CD4-positive, alpha-beta T cell treated with Interleukin-6 at 100 ng/mL for 8 hours (primary cell): ENCODE data around the gene PPM1H.

Experiments
- DNase-seq: peaks from one replicate; pipeline ENCODE4 v3.0.0-alpha.2; 2020; ENCODE audit warnings: mixed read lengths, low spot score

Gene PPM1H

GRCh38 chr12:62604373-62604772, 330.6 kb downstream of the PPM1H start:
- no peak for DNase-seq

- no peak for DNase-seq
Measured at GRCh38 chr12:62603811-62604098, 331.2 kb downstream of the PPM1H start.

GRCh38 chr12:62603061-62603810, 331.7 kb downstream of the PPM1H start:
- peak; percentile 76 for DNase-seq

- peak; percentile 84 for DNase-seq
Measured at GRCh38 chr12:62602255-62603060, 332.5 kb downstream of the PPM1H start.

- no peak for DNase-seq
Measured at GRCh38 chr12:62601765-62602164, 333.2 kb downstream of the PPM1H start.

- DNase-seq = no peak
Measured at GRCh38 chr12:62599854-62600437, 335.0 kb downstream of the PPM1H start.

GRCh38 chr12:62598846-62599245, 336.1 kb downstream of the PPM1H start:
- no peak for DNase-seq

GRCh38 chr12:62597253-62597652, 337.7 kb downstream of the PPM1H start:
- no peak for DNase-seq
